Right ventricle myocardium superior (tissue), 1 donor: Measurements from ENCODE around the gene FAM120A. TPM values are rescaled to one million over a fixed set of nuclear protein-coding genes. Genes with fewer than 3 reads are reported as not detected.

Experiments used
- ATAC-seq: fragments of 200-7000 bp; cut with Tn5 transposase; one replicate; pipeline ENCODE4 v1.9.1; 2020; ENCODE audit warnings: mild to moderate bottlenecking; ENCODE audit not compliant: poor library complexity
- DNase-seq: peaks from one replicate; pipeline ENCODE4 v3.0.0-alpha.2; 2020
- intact Hi-C: fragments of 100-400 bp; cut with DNase I; formaldehyde crosslinking; loops from one replicate; pipeline ENCODE4 v1.11.2; 2022
- total RNA-seq: library from RNA; stranded (reverse); fragmentation: NEBNext Ultra II Directional; extraction: Animal tissue kit (Norgen Biotek cat#: 25700); gene quantifications from one replicate; pipeline ENCODE4 v1.2.1, GENCODE V29; 2021
- donor health status: DM: no; HTN: yes; CAD: no; lungs with severe emphysema.

FAM120A gene
- total RNA-seq, 1 donor from 2014 or later, result 83.4 TPM

DNA sequence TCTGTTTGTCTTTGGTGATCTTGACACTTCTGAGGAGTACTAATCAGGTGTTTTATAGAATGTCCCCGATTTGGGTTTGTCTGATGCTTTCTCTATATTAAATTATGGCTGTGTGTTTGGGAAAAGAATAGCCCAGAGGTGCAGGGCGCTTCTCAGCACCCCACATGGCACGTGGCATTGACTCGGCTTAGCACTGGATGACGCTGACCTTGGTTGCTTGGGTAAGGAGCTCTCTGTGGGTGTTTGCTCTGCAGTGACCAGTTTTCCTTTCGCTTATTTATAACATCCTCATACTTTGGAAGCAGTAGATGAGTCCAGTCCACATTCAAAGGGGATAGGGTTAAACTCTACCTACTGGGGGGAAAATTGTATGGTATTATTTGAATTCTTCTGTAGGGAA, 14.4 kb downstream of the FAM120A start:
- ATAC-seq (peak; percentile 47), DNase-seq (no peak)
- intact Hi-C loops, result no loop called here

DNA sequence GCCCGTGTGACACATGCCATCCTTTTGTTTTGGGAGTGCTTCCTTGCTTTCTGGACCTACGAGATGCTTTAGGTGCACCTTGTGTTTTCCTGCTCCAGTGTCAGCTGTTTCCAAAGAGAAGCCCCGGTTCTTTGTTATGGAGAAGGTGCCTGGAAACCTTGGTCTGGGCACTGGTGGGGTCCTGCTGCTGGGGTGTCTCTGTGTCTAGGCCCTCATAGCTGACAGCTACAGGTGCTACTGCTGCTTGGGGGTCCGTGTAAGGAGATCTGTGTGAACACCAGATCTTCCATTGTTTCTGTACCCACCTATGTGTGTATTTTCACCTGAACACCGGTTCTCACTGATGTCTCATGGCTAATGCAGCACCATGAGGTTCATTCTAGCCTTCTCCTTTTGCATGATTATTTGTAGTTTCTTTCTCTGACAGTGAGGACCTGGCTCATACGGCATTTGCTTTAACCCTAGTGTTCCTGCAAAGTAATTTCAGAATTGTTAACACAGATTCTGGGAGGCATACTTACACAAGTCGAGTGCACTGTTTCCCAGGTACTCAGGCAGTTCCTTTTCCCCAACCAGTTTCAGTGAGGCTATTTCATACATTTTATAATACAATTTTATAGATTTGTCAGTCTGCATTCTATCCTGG, 15.1 kb downstream of the FAM120A start:
- ATAC-seq (no peak), DNase-seq (no peak)
- intact Hi-C loops, result no loop called here

DNA sequence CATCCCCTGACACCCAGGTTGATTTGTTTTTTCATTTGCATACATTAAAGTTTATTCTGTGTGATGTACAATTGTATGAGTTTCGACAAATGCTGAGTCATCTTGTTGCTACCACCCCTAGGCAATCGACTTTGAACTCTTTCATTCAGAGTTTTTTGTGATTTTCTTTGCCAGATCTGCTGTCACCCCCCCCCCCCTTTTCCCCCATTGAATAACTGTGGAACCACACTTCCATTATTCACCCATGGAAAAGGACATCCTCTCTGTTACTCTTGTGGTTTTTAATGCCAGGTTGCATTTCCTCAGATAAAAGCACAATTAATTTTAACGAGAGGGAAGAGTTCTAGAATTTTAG, 15.6 kb downstream of the FAM120A start:
- intact Hi-C loops, result no loop called here
- DNase-seq, result no peak
- no peak for ATAC-seq

DNA sequence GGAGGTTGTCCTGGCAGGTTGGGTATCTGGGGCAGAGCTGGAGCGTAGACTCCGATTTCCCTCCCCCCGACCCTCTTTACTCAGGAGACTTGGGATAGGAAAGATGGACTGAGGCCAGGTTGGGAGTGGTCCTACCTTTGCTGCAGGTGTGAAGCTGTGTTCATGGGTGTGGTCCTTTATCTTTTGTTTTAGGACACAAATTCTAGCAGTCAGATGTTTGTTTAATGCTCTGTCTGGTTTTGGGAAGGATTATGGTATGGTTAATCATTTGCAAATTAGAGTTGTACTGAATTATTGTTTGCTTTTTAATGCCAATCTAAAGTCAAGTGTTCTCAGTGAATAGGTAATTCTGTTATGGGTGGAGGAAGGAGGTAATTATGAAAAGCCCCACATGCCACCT, 16.0 kb downstream of the FAM120A start:
- intact Hi-C loops, result no loop called here
- no peak for ATAC-seq
- no peak for DNase-seq

DNA sequence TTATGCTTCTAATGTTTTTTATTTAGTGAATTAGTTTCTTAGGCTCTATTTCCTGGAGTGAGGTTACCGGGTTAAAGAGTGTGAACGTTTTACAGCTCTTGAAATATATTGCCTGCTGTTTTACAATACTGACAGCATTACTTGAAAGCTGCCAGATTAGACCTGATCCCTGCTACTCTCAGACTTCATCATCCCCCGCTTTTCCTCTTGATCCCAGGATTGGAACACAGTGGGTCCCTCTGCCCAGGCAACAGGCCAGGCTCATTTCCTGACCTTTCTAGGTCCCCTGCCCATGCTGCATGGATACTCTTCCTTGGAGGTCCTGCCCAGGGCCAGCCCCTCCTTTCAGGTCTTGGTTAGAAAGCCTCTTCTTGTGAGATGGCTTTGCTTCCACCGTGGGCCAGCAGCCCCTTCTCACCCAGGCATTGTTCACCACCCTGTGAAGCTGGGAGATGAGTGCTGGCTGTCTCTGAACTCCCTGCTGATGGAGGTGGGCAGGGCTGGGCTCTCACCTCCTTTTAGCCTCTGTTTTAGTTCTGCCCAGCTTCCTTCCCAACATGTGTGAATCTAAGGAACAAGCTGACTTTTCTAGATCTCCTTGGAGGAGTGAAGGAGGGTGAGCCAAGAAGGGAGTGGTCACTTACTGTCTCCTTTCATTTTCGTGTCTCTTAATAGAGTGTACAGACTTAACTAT, 17.4 kb downstream of the FAM120A start:
- intact Hi-C loops, result no loop called here
- peak; percentile 66 for ATAC-seq
- no peak for DNase-seq

DNA sequence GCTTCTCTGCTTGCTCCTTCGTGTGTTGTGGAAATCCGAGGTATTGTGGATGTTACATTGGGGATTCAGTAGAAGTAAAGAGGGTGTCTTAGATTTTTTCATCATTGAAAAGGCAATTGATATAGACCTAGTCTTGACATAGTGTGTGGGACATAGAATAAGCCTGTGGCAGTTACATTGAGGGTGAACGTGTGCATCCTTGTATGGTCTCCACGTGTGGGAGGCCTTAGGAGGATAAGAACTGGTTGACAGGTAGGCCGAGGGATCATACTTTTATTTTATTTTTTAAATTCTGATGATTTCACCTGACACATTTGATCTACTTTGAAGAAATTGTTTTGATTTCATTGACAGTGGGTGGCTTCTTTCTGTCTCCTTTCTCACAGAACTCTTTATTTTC, 18.9 kb downstream of the FAM120A start:
- ATAC-seq, result no peak
- DNase-seq, result no peak
- intact Hi-C loops, result no loop called here

DNA sequence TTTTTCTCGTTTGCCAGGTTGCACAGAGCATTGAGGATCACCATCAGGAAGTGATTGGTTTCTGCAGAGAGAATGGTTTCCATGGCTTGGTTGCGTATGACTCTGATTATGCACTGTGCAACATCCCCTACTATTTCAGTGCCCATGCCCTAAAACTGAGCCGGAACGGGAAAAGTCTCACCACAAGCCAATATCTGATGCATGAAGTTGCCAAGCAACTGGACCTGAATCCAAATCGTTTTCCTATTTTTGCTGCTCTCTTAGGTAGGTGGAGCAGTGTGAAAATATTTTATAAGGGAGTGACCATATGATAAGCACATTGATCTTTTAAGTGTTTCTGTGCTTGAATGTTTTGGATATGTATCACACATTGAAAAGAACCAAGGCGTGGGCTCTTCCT, 19.6 kb downstream of the FAM120A start:
- intact Hi-C loops, result no loop called here
- no peak for DNase-seq
- peak; percentile 5 for ATAC-seq

DNA sequence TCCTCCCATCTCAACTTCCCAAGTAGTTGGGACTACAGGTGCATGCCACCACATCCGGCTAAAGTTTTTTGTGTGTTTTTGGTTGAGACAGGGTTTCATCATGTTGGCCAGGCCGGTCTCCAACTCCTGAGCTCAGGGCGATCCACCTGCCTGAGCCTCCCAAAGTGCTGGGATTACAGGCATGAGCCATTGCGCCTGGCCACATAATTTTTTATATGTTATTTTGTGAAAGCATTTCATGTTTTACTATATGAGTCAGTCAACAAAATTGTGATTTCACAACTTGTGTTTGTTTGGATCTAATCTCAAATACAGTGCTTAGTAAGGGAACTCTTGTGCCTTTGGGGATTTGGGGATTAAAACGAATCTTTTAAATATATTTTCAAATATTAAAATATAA, 21.9 kb downstream of the FAM120A start:
- DNase-seq (no peak), ATAC-seq (no peak)
- intact Hi-C loops, result no loop called here

DNA sequence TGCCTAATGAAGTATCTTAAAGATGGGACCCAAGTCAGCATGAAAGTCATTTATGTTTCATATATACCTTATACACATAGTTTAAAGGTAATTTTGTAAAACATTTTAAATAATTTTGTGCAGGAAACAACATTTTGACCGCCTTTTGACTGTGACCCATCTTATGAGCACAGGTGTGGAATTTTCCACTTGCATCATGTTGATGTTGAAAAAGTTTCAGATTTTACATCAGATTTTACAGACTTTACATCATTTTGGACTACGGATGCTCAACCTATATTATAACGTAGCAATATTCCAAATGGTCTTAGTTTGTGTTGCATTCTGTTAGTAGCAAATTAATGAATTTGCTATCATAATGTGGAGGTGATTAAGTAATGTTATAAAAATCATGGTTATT, 23.6 kb downstream of the FAM120A start:
- intact Hi-C loops, result no loop called here
- DNase-seq (no peak), ATAC-seq (no peak)

DNA sequence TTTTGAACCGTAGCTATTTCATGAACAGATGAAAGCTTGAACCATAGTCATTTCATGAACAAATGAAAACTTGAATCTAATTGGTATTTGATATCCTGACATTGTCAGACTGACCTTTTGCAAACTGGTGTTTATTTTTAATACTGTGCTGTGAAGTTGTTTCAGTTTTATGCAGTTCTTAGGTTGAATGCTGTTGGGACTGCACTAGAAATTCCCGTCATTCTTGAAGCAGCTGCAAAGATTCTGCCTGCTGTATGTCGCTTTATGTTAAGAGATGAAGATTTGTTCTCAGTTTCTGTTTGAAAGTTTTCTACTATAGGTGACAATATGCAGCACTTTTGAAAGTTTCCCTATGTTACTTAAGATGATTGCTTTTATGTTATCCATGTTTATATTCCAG, 24.4 kb downstream of the FAM120A start:
- DNase-seq (no peak), ATAC-seq (no peak)
- intact Hi-C loops, result no loop called here

DNA sequence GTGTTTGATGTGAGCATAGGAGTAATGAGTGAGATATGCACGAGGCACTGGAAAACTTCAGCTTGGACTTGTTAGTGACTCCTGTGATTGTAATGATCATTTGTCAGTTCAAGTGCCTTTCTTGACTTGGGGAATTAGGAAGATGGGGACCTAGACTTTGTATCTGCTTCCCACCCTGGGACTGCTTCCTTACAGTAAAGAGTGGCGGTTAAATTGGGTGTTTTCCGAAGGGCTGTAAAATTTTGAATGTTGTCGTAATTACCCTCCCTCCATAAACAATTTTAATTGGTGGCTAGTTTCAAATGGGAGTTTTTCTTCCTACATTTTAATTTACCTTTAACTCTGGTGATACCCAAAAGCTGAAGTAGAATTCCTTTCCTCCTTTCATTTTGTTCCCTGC, 25.4 kb downstream of the FAM120A start:
- ATAC-seq (no peak), DNase-seq (no peak)
- intact Hi-C loops, result no loop called here

DNA sequence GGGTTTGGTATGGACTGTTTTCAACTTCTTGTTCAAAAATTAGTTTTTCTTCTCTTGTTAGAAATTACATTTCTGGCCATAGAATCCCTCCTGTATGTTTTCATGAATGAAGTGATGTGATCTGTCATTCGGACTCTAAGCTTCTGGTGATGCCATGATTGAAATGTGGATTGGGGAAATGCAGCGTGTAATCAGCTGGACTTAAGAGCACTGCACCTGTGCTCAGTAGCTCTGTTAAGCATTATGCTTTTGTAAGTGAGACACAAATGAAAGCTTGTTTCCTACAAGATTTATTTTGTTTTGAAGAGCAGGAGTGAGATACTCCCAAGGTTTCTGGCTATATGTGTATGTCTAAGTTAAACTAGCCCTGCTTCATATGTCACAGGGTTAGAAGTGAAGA, 25.9 kb downstream of the FAM120A start:
- DNase-seq, result no peak
- intact Hi-C loops, result no loop called here
- no peak for ATAC-seq

DNA sequence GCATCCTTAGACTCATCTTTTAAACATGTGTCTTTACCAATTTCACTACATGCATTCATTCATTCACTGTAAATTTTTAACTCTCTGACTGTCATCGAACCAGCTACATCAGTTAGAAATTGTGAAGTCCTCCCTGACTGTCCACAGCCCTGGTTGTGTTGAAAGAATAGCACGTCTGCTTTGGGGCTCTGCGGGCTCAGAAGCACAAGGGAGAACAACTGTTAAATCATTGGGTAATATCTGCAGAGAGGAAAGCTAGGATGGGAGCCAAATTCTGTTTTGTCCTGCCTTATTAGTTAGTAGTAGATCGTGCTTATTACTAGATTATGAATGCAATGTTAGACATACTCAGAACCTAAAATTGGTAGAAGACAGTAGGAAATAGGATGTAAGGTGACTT, 28.2 kb downstream of the FAM120A start:
- ATAC-seq (peak; percentile 54), DNase-seq (no peak)
- intact Hi-C loops, result no loop called here

DNA sequence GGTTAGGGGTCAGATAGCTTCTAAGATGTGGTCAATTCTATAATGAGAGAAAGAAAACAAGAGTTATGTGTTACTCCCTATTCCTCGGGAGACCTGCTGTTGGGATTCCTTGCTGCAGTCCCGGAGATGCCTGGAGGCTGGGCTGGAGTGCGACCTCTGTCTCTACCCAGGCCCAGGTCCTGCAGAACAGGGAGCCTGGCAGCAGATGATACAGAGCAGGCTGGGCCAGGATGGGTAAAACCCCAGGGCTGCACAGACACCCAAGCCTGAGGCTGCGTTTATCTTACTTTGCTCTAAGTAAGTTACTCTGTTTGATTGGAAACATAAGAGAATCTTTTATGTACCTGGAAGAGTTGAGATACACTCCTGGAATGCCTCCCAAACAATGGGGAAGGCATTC, 28.8 kb downstream of the FAM120A start:
- ATAC-seq, result no peak
- intact Hi-C loops, result no loop called here

DNA sequence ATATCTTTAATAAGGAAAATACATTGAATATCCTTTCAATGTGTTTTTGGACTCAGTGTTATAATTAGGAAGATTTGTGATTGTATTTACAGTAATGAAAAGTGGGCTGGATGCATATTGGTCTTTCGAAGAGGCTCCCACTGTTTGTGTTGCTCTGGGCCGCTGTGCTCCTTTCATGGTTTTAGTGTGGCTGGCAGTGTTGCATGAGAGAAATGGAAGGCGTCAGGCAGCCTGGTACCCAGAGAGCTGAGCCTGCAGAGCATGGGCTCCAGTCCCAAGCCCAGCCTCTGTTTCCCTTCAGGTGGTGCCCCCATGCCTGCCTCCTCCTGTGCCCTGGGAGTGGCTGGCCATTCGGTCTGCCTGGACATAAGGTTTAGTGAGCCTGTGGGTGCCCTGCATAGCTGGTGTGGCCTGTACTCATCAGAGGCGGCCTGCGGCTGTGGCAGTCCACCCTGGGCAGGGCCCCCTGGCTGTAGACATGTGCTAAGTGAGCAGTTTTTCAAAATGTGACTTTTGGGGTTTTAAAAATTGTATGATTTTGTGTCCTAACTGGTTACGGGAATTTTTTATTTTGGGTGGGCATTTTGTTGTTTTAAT, 29.3 kb downstream of the FAM120A start:
- ATAC-seq (no peak), DNase-seq (no peak)
- intact Hi-C loops, result no loop called here

More for the DNA sequence above, 28.8 kb downstream of the FAM120A start:
- no peak for DNase-seq

DNA sequence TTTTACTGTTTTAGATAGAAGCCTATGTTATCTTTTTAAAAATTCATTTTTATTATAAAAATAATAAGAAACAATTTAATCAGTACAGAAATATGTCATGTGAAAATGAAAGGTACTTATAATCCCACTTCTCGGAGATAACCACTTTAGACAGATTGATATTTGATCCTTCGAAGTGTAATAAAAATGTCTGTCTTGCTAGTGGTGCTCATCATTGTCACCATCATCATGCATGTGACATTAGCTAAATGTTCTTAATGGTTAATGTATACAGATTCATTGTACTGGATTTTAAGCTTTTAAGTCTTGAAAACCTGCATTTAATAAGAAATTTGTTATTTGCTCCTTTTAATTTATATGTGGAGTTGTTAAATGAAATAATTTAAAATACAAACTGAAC, 32.0 kb downstream of the FAM120A start:
- ATAC-seq (no peak), DNase-seq (no peak)
- intact Hi-C loops, result no loop called here

DNA sequence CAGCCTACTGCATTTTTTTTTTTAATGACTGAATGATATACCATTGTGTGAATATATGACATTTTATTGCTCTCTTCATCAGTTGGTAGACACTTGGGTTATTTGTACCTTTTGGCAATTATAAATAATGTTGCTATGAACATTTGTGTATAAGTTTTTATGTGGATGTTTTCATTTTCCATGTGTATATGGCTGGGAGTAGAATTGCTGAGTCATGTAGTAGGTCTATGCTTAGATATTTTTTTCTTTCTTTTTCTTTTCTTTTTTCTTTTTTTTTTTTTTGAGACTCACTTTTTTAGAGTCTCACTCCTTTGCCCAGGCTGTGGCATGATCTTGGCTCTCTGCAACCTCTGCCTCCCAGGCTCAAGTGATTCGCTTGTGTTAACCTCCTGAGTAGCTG, 34.8 kb downstream of the FAM120A start:
- DNase-seq (no peak), ATAC-seq (no peak)
- intact Hi-C loops, result no loop called here

DNA sequence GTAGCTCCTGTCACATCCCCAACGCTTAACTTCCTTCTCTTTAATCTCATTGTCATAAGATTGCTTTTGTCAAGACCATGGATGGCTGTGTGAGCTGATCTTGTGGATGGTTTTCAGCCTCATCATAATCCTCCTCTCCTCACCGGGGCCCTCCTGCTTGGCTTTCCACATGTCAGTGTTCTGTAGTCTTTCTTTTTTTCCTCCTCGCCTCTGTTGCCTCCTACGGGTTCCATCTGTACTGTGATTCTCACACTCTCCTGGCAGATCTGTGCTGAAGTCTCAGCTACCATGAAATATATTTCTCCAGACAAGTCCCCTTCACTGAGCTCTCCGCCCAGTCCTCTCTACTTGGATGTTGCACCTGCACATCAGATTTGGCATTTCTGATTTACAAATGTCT, 36.8 kb downstream of the FAM120A start:
- DNase-seq, result no peak
- no peak for ATAC-seq
- intact Hi-C loops, result no loop called here

DNA sequence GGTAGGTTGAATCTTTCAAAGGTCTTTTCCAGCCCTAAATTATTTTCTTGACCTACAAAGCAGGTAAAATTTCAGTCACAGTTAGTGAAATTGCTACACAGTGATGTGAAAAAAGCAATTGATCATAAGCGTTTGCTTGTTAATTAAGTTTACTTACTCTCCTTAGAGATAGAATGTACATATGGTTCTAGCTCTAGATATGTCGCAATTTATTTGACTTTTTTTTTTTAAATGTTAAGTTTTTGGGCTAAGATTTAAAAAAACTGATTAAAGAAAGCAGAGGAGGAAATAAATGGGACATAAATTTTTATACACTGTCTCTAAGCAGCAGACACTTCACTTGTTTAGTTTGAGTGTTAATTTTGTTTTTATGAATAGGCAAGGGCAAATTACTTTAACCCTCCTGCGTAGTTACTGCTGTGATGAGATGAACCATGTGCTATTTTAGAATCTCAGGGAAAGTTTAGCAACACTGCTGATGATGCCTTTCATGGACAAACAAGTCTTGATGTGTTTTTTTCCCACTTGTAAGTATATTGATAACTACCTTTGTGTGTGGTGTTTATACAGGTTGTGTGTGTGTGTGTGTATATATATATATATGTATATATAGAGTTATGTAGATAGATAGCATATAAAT, 40.2 kb downstream of the FAM120A start:
- DNase-seq (no peak), ATAC-seq (peak; percentile 41)
- intact Hi-C loops, result no loop called here

DNA sequence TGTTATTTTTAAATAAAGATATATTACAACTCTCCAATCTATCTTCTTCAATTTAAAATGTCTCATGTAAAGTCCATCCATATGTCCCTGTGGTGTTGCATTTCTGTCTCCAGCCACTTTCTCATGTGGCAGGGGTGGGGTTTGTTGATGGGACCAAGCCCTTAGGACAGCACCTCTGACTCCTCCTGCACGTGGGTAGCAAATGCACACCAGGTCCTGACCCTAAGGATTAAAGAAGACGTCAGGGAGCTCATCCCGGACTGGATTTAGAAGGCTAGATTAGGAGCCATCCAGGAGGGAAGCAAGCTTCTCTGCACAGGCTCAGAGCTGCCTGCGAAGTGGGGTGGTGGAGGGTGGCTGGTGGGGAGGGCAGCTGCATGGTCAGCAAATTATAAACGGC, 40.8 kb downstream of the FAM120A start:
- intact Hi-C loops, result no loop called here

More for the DNA sequence above, 40.8 kb downstream of the FAM120A start:
- DNase-seq (no peak), ATAC-seq (no peak)
